ENCODE results near the gene HELZ.

- TF ChIP-seq YY1 (IDR thresholded peaks at IDR 0.05; ENCODE audit: low read depth): no peak
- TF ChIP-seq, protein P1, sequence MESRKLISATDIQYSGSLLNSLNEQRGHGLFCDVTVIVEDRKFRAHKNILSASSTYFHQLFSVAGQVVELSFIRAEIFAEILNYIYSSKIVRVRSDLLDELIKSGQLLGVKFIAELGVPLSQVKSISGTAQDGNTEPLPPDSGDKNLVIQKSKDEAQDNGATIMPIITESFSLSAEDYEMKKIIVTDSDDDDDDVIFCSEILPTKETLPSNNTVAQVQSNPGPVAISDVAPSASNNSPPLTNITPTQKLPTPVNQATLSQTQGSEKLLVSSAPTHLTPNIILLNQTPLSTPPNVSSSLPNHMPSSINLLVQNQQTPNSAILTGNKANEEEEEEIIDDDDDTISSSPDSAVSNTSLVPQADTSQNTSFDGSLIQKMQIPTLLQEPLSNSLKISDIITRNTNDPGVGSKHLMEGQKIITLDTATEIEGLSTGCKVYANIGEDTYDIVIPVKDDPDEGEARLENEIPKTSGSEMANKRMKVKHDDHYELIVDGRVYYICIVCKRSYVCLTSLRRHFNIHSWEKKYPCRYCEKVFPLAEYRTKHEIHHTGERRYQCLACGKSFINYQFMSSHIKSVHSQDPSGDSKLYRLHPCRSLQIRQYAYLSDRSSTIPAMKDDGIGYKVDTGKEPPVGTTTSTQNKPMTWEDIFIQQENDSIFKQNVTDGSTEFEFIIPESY (IDR thresholded peaks at IDR 0.05; ENCODE audit: borderline replicate concordance, low read depth): no peak
- no peak for TF ChIP-seq CTCF (IDR thresholded peaks at IDR 0.05)
- TF ChIP-seq TEAD4 (IDR thresholded peaks at IDR 0.05; ENCODE audit: borderline replicate concordance, insufficient read depth): no peak
- no peak for TF ChIP-seq MXI1 (IDR thresholded peaks at IDR 0.05; ENCODE audit: low read depth, low read length)
- TF ChIP-seq RFX5 (IDR thresholded peaks at IDR 0.05; ENCODE audit: low read length): no peak
- no peak for TF ChIP-seq SIN3A (IDR thresholded peaks at IDR 0.05; ENCODE audit: borderline replicate concordance, low read depth, low read length)
- no peak for TF ChIP-seq EP300 (IDR thresholded peaks at IDR 0.05; ENCODE audit: borderline replicate concordance in 1 of 2, low read depth in 1 of 2, low read length in 1 of 2)
- TF ChIP-seq, protein P2, sequence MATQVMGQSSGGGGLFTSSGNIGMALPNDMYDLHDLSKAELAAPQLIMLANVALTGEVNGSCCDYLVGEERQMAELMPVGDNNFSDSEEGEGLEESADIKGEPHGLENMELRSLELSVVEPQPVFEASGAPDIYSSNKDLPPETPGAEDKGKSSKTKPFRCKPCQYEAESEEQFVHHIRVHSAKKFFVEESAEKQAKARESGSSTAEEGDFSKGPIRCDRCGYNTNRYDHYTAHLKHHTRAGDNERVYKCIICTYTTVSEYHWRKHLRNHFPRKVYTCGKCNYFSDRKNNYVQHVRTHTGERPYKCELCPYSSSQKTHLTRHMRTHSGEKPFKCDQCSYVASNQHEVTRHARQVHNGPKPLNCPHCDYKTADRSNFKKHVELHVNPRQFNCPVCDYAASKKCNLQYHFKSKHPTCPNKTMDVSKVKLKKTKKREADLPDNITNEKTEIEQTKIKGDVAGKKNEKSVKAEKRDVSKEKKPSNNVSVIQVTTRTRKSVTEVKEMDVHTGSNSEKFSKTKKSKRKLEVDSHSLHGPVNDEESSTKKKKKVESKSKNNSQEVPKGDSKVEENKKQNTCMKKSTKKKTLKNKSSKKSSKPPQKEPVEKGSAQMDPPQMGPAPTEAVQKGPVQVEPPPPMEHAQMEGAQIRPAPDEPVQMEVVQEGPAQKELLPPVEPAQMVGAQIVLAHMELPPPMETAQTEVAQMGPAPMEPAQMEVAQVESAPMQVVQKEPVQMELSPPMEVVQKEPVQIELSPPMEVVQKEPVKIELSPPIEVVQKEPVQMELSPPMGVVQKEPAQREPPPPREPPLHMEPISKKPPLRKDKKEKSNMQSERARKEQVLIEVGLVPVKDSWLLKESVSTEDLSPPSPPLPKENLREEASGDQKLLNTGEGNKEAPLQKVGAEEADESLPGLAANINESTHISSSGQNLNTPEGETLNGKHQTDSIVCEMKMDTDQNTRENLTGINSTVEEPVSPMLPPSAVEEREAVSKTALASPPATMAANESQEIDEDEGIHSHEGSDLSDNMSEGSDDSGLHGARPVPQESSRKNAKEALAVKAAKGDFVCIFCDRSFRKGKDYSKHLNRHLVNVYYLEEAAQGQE (IDR thresholded peaks at IDR 0.05; ENCODE audit: low read depth, low read length): no peak
- TF ChIP-seq SMC3 (IDR thresholded peaks at IDR 0.05; ENCODE audit: low read depth, low read length): no peak
- no peak for TF ChIP-seq FOXM1 (IDR thresholded peaks at IDR 0.05; ENCODE audit: low read depth)
- TF ChIP-seq, protein P3, sequence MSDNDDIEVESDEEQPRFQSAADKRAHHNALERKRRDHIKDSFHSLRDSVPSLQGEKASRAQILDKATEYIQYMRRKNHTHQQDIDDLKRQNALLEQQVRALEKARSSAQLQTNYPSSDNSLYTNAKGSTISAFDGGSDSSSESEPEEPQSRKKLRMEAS (IDR thresholded peaks at IDR 0.05; ENCODE audit: low read depth): no peak
Observed at GRCh38 chr17:67227488-67227887, 17.5 kb downstream of the HELZ start.
